Esophagus muscularis mucosa (tissue), 4 donors: ENCODE measurements around the gene APMAP. TPM values are rescaled to one million over a fixed set of nuclear protein-coding genes. Genes with fewer than 3 reads are reported as not detected.
A peak's percentile ranks its signal among the peaks of the same experiment; 100 is the strongest.

Source experiments
- DNase-seq: peaks from one replicate; pipeline ENCODE4 v3.0.0-alpha.2; 2017; ENCODE audit errors: extremely low spot score
- H3K27ac ChIP-seq, 4 donors: fragments of 200-600 bp; sonication (generic); replicated peaks in 1 of 4; 1 replicate in 3 of 4; 2 replicates in 1 of 4; pipeline ENCODE4 v1.5.1; 2016 to 2019; ENCODE audit warnings: mild to moderate bottlenecking in 1 of 4
- H3K27me3 ChIP-seq, 4 donors: fragments of 200-600 bp; sonication (generic); one replicate each; pipeline versions ENCODE4 v1.5.1 to v1.6.0; 2016 to 2019
- H3K36me3 ChIP-seq, 4 donors: fragments of 200-600 bp; sonication (generic); one replicate each; pipeline ENCODE4 v1.5.1; 2016 to 2019
- H3K4me1 ChIP-seq, 4 donors: fragments of 200-600 bp; sonication (generic); one replicate each; pipeline ENCODE4 v1.5.1; 2016 to 2019
- H3K4me3 ChIP-seq, 4 donors: fragments of 200-600 bp; sonication (generic); 1 replicate in 2 of 4; 2 replicates in 2 of 4; pipeline ENCODE4 v1.5.1; 2016 to 2019; ENCODE audit warnings: mild to moderate bottlenecking in 4 of 4, moderate library complexity in 1 of 4
- H3K9me3 ChIP-seq, 4 donors: fragments of 200-600 bp; sonication (generic); 1 replicate in 3 of 4; 2 replicates in 1 of 4; pipeline ENCODE4 v1.5.1; 2016 to 2019
- EP300 ChIP-seq: sonication (generic); formaldehyde crosslinking; IDR thresholded peaks from one replicate; pipeline ENCODE4 v1.6.1; 2017; ENCODE audit warnings: antibody characterized with exemption
- POLR2A ChIP-seq: fragments of 450-650 bp; IDR thresholded peaks from one replicate; pipeline ENCODE4 v1.6.1; 2017; ENCODE audit warnings: antibody characterized with exemption, moderate library complexity, mild to moderate bottlenecking, low read depth
- POLR2AphosphoS5 ChIP-seq, 2 donors: sonication (generic); formaldehyde crosslinking; IDR thresholded peaks; one replicate each; pipeline ENCODE4 v1.6.1; 2017; ENCODE audit warnings: antibody characterized with exemption in 2 of 2
- WGBS: methylation state at CpG from one replicate; pipeline ENCODE4 v1.1.5; 2018; 5-methylcytosine and 5-hydroxymethylcytosine counted together
- intact Hi-C: fragments of 100-400 bp; cut with DNase I; formaldehyde crosslinking; loops from one replicate; pipeline ENCODE4 v1.15.1; 2023
- total RNA-seq, 4 donors: library from RNA; depleted of rRNA; stranded (reverse); fragments of >200 nt; gene quantifications; one replicate each; pipeline versions ENCODE4 v1.1.0 to v1.2.1, GENCODE V29; 2016
- TF ChIP-seq, protein P1 (sequence below), 3 experiments: fragments of 200-600 bp in 2 of 3; fragments of 450-650 bp in 1 of 3; sonication (generic) in 2 of 3; IDR thresholded peaks; one replicate each; pipeline ENCODE4 v1.5.1; 2017 to 2019; ENCODE audit warnings: antibody characterized with exemption in 3 of 3, mild to moderate bottlenecking in 2 of 3, moderate library complexity in 1 of 3

The APMAP gene
- total RNA-seq, 4 donors from 2014 or later: 21.6 to 35.6 (median 32.5) TPM

DNA sequence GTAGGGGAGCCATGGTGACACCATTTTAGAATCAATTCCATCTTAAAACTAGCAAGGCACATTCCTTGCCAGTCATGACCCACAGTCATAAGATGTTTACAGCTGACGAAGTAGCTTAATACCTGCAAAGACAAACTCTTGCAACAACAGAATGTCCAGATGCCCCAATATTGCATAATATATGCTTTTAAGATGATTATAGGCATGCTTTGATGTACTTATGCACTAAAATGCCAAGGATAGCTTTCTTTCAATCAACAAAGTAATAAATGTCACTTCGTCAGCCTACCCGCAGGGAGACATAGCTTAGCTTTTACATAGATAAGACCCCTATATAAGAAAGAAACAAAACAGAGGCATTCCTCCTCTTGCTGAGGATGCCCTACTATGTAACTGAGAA is 38.7 kb upstream of the APMAP start:
- Histone ChIP-seq H3K36me3 (peaks cover 0 to 29% (median 17%) of the 10 kb centered on the region in 4 donors), H3K4me3 (no peak overlapping the region), H3K9me3 (no peaks in the 10 kb centered on the region), H3K4me1 (peaks cover 61 to 70% (median 63%) of the 10 kb centered on the region in 4 donors), H3K27me3 (no peaks in the 10 kb centered on the region), H3K27ac (peak overlapping the region in 2 of 4 donors; percentile 71 to 73)
- intact Hi-C loops: loop anchor here (5.0 kb wide), 1 partner anchor 34 kb away; no protein-coding TSS in a partner anchor
- no peak for TF ChIP-seq EP300
- TF ChIP-seq POLR2A: no peak
- TF ChIP-seq POLR2AphosphoS5 (IDR thresholded peaks at IDR 0.05): peak in 1 of 2 donors; percentile 38
- TF ChIP-seq, protein P1, sequence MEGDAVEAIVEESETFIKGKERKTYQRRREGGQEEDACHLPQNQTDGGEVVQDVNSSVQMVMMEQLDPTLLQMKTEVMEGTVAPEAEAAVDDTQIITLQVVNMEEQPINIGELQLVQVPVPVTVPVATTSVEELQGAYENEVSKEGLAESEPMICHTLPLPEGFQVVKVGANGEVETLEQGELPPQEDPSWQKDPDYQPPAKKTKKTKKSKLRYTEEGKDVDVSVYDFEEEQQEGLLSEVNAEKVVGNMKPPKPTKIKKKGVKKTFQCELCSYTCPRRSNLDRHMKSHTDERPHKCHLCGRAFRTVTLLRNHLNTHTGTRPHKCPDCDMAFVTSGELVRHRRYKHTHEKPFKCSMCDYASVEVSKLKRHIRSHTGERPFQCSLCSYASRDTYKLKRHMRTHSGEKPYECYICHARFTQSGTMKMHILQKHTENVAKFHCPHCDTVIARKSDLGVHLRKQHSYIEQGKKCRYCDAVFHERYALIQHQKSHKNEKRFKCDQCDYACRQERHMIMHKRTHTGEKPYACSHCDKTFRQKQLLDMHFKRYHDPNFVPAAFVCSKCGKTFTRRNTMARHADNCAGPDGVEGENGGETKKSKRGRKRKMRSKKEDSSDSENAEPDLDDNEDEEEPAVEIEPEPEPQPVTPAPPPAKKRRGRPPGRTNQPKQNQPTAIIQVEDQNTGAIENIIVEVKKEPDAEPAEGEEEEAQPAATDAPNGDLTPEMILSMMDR (IDR thresholded peaks at IDR 0.05): no peak
- WGBS: 78% methylated on average over 3 of the region's 3 CpGs
- DNase-seq: no peak

DNA sequence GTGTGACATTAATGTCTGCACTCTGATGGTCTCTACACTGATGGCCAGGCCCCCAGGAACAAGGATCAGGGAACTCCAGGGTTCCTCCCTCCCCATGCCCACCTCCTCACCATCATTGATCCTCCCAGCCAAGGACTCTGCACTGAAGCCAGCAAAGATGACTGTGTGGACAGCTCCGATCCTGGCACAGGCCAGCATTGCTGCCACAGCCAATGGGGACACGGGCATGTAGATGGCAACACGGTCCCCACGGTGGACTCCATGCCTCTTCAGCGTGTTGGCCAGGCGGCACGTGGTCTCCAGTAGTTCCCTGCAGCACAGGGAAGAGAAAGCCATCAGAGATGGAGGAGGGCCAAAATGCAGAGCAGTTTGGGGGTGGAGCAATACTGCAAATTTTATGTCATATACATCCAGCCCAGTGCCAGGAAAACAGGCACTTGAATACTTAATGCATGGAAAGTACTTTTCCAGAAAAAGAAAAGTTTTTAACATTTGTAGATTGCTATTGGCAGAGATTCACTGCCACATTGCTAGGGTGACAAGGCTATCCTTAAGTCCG is 38.2 kb upstream of the APMAP start:
- TF ChIP-seq POLR2A (no peak), POLR2AphosphoS5 (IDR thresholded peaks at IDR 0.05) (no peak), EP300 (no peak)
- TF ChIP-seq, protein P1 (IDR thresholded peaks at IDR 0.05): no peak
- intact Hi-C loops: loop anchor here (5.0 kb wide), 1 partner anchor 33 kb away; no protein-coding TSS in a partner anchor
- no peak for DNase-seq
- Histone ChIP-seq H3K4me1 (peaks cover 60 to 70% (median 63%) of the 10 kb centered on the region in 4 donors), H3K36me3 (peaks cover 0 to 29% (median 17%) of the 10 kb centered on the region in 4 donors), H3K27ac (peak overlapping the region in 1 of 4 donors; percentile 73), H3K4me3 (no peak overlapping the region), H3K9me3 (no peaks in the 10 kb centered on the region), H3K27me3 (no peaks in the 10 kb centered on the region)
- 97% methylated on average over 8 of the region's 8 CpGs for WGBS

DNA sequence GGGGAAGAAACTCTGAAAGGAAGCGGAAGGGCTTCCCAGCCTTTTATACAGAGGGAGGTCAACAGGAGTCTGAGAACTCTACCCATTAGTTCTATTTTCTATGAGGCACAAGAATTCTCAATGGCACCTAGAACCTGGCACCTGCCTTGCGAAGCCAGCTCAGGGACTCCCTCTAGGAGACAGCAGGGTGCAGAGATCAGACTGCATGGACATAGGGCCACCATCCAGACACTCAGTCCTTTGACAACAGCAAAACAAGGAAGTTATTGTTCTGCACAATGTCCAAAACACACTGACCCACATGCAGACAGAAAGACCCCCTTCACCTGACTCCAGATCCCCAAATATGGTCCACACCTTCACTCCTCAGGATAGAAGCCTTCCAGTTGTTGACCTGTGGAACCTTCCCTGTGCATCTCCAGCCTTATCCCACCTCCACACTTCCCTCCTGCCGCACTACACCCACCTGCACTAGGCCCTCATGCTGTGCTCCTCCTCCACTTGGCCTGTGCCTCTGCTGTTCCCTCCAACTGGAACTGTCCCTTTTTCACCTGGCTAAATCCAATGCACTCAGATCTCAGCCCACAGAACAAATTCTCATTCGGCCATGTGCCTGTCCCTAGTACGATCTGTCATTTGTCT is 37.6 kb upstream of the APMAP start:
- Histone ChIP-seq H3K27me3 (no peaks in the 10 kb centered on the region), H3K9me3 (no peaks in the 10 kb centered on the region), H3K4me3 (no peak overlapping the region), H3K36me3 (peaks cover 0 to 29% (median 19%) of the 10 kb centered on the region in 4 donors), H3K4me1 (peaks cover 57 to 70% (median 64%) of the 10 kb centered on the region in 4 donors), H3K27ac (peak overlapping the region in 1 of 4 donors; percentile 73)
- intact Hi-C loops: loop anchor here (5.0 kb wide), 1 partner anchor 33 kb away; no protein-coding TSS in a partner anchor
- DNase-seq: no peak
- 95% methylated on average over 5 of the region's 5 CpGs for WGBS
- TF ChIP-seq POLR2A (no peak), EP300 (no peak), POLR2AphosphoS5 (IDR thresholded peaks at IDR 0.05) (no peak)
- TF ChIP-seq, protein P1 (IDR thresholded peaks at IDR 0.05): no peak

DNA sequence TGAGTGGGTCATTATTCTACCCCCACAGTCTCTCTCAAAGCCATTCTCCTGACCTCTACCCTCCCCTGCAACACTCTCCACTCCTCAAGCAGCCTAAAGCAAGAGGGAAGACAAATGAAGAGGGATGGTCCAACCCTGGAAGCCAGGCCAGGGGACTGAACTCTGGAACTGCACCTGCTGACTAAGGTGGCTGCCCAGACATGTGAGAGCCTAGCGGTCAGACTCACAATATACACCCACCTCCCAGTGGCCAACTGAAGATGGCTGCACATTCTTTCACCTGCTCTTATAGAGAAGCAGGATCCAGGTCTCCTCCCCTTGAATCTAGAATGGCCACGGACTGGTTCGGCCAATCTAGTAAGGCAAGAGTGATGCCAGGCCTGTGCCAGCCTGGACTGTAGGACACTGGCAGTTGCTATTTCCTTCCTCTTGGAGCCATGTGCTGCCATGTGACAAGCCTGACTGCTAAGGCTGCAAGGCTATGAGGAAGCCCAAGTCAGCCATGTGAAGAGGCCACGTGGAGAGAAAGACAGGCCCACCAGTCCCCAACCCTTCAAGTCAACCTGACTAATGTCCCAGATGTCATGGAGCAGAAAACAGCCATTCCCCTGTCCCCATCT is 33.5 kb upstream of the APMAP start:
- H3K27ac ChIP-seq: no peak overlapping the region
- no peak for DNase-seq
- no peaks in the 10 kb centered on the region for H3K9me3 ChIP-seq
- H3K4me3 ChIP-seq: no peak overlapping the region
- intact Hi-C loops: no loop called here
- 100% methylated on average over 1 of the region's 4 CpGs for WGBS
- H3K27me3 ChIP-seq: no peaks in the 10 kb centered on the region
- peaks cover 22 to 59% (median 43%) of the 10 kb centered on the region in 4 donors for H3K4me1 ChIP-seq
- H3K36me3 ChIP-seq: peaks cover under 1 to 52% (median 32%) of the 10 kb centered on the region in 4 donors
- TF ChIP-seq EP300: no peak
- no peak for TF ChIP-seq POLR2AphosphoS5 (IDR thresholded peaks at IDR 0.05)
- TF ChIP-seq, protein P1 (IDR thresholded peaks at IDR 0.05): no peak
- no peak for TF ChIP-seq POLR2A
